Upper lobe of left lung (tissue), 4 donors: ENCODE results near the gene IL37.

Experiments used
- CTCF ChIP-seq, 6 experiments: fragments of 450-650 bp in 4 of 6; fragments of 200-600 bp in 2 of 6; sonication (generic) in 2 of 6; IDR thresholded peaks; one replicate each; pipeline ENCODE4 v1.5.1; 2016 to 2019; ENCODE audit warnings: antibody characterized with exemption in 6 of 6
- POLR2A ChIP-seq, 4 donors: fragments of 450-650 bp; IDR thresholded peaks; one replicate each; pipeline ENCODE4 v1.5.1; 2016 to 2017; ENCODE audit warnings: antibody characterized with exemption in 4 of 4, mild to moderate bottlenecking in 2 of 4
- POLR2AphosphoS5 ChIP-seq, 2 donors: sonication (generic); formaldehyde crosslinking; IDR thresholded peaks; one replicate each; pipeline ENCODE4 v1.5.1; 2017; ENCODE audit warnings: antibody characterized with exemption in 2 of 2

- no peak for TF ChIP-seq CTCF (IDR thresholded peaks at IDR 0.05)
- no peak for TF ChIP-seq POLR2A (IDR thresholded peaks at IDR 0.05)
- TF ChIP-seq POLR2AphosphoS5 (IDR thresholded peaks at IDR 0.05) = no peak
These were observed 17.2 kb upstream of the IL37 start for GRCh38 chr2:112893752-112894151.
